CD4-positive, alpha-beta T cell treated with Interleukin-21 for 1 hour (primary cell): ENCODE data around the gene STOM.

Experiments used
- DNase-seq: peaks from one replicate; pipeline ENCODE4 v3.0.0-alpha.2; 2020

The STOM gene

GRCh38 chr9:121318631-121319382 lies 51.2 kb downstream of the STOM start:
- DNase-seq = no peak

- no peak for DNase-seq
Measured at GRCh38 chr9:121317737-121318630, 52.1 kb downstream of the STOM start.

DNA sequence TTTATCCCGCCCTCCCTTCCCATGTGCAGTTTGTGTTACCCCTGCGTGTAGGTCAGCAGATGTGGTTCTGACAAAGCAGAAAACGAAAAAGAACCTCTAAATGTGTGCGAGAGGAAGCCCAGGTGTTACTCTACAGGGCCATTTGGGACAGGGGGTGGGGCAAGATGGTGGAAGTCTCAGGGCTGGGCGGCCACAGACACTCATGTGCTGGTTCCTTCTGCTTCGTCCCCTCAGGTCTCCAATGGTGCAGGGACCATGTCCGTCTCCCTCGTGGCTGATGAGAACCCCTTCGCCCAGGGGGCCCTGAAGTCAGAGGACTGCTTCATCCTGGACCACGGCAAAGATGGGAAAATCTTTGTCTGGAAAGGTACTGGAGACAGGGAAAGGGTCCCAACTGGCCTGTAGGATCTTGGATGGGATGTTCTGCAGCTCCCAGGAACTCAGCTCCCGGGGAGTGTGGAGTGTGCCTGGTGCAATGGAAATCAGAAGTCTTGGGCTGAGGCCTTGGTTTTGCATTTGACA lies 53.1 kb downstream of the STOM start:
- no peak for DNase-seq

GRCh38 chr9:121316378-121316777 lies 53.7 kb downstream of the STOM start:
- no peak for DNase-seq

GRCh38 chr9:121313458-121314152 lies 56.4 kb downstream of the STOM start:
- DNase-seq = no peak

- DNase-seq = no peak
Measured at GRCh38 chr9:121312169-121312568, 57.9 kb downstream of the STOM start.

GRCh38 chr9:121310571-121310970 lies 59.5 kb downstream of the STOM start:
- no peak for DNase-seq

GRCh38 chr9:121309833-121310425 lies 60.1 kb downstream of the STOM start:
- DNase-seq = no peak

GRCh38 chr9:121309171-121309570 lies 60.9 kb downstream of the STOM start:
- no peak for DNase-seq

DNA sequence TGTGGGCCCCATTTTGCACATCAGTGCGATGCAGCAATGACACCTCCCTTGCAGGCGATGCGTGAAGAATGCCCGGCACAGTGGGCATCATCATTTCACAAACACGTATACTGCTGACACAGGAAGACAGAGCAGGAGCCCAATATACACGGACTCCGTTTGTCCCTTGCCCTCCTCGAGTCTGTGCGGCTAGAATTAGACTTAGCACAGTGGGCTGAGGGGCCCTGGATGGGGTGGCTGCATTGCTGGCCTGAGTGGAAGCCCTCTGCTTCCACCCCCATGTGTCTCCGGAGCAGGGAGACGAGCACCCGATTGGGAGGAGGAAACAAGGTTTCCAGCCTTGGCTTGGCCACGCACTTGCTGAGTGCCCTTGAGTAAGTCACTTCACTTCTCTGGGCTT lies 61.3 kb downstream of the STOM start:
- no peak for DNase-seq

GRCh38 chr9:121307976-121308375 lies 62.1 kb downstream of the STOM start:
- DNase-seq = no peak

DNA sequence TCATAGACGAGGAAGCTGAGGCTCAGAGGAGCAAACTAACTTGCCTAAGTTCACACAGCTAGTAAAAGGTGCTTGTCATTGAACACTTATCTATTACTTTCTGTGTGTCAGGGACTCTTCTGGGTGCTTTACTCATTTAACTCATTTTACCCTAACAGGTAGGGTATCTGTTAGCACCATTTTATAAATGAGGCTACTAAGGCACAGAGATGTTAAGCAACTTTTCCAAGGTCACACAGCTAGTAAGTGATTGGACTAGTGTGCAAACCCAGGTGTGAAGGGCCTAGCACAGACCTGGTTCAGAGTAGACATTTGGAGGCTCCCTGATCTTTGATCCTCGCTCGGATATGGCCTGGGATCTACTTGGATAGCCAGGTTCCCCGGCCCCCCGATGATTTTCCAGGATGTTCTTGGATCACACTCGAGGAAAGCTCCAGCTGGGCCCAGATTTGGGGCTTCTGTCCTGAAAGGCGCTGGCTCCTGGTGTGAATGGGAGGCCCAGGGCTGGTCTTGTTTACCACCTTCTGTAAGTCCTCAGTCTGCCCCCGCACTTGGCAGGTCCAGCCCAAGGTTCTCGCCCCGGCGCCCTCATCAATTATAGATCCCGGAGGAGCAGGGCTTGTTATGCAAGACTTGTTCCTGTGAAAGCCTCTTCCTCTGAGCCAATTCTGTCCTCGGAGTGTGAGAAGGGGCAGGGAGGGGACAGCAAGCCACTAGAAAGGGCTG lies 64.6 kb downstream of the STOM start:
- no peak for DNase-seq

GRCh38 chr9:121304707-121305106 lies 65.3 kb downstream of the STOM start:
- DNase-seq = no peak

GRCh38 chr9:121303456-121304451 lies 66.3 kb downstream of the STOM start:
- no peak for DNase-seq

GRCh38 chr9:121302786-121303185 lies 67.3 kb downstream of the STOM start:
- no peak for DNase-seq

GRCh38 chr9:121302341-121302740 lies 67.7 kb downstream of the STOM start:
- DNase-seq = no peak

GRCh38 chr9:121301881-121302286 lies 68.2 kb downstream of the STOM start:
- DNase-seq = no peak

GRCh38 chr9:121300283-121301119 lies 69.5 kb downstream of the STOM start:
- DNase-seq = no peak

GRCh38 chr9:121299467-121300282 lies 70.4 kb downstream of the STOM start:
- DNase-seq = no peak
